OCI-LY3 (cell line): ENCODE results near the gene CTAGE9.

Experiments
- EZH2phosphoT487 ChIP-seq: fragments of 200-600 bp; shearing (Covaris generic); IDR thresholded peaks from 2 replicates; pipeline ENCODE4 v1.6.1; 2018; ENCODE audit warnings: antibody characterized with exemption, mixed run types, low read depth
- TF ChIP-seq, protein P1 (sequence below): fragments of 200-600, 300-600 bp; sonication (generic); IDR thresholded peaks from 2 replicates; pipeline ENCODE4 v1.5.1; 2014; ENCODE audit warnings: antibody characterized with exemption, low read length, low read depth

DNA sequence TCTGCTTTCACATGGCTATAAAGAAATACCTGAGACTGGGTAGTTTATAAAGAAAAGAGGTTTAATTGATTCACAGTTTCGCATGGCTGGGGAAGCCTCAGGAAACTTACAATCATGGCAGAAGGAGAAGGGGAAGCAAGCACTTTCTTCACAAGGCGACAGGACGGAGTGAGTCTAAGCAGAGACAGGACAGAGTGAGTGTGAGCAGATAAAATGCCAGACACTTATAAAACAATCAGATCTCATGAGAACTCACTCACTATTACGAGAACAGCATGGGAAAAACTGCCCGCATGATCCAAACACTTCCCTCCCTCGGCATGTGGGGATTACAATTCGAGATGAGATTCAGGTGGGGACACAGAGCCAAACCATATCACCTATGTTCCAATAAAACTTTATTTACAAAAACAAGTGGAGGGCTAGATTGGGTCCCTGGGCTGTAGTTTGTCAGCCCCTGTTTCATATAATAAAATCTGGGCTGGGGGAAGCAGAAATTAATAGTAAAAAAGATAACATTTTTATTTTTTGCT is 37.1 kb upstream of the CTAGE9 start:
- TF ChIP-seq, protein P1, sequence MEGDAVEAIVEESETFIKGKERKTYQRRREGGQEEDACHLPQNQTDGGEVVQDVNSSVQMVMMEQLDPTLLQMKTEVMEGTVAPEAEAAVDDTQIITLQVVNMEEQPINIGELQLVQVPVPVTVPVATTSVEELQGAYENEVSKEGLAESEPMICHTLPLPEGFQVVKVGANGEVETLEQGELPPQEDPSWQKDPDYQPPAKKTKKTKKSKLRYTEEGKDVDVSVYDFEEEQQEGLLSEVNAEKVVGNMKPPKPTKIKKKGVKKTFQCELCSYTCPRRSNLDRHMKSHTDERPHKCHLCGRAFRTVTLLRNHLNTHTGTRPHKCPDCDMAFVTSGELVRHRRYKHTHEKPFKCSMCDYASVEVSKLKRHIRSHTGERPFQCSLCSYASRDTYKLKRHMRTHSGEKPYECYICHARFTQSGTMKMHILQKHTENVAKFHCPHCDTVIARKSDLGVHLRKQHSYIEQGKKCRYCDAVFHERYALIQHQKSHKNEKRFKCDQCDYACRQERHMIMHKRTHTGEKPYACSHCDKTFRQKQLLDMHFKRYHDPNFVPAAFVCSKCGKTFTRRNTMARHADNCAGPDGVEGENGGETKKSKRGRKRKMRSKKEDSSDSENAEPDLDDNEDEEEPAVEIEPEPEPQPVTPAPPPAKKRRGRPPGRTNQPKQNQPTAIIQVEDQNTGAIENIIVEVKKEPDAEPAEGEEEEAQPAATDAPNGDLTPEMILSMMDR, result no peak
- TF ChIP-seq EZH2phosphoT487, result no peak
